Measurements from ENCODE around the gene MGMT. TPM values are rescaled to one million over a fixed set of nuclear protein-coding genes. Genes with fewer than 3 reads are reported as not detected.

The MGMT gene
- total and polyA plus RNA-seq, 9 of the 15 experiments (the other 6 are each of a cell fraction or from before 2014, with no cell fraction given) = 0.03 to 0.29 (median 0.11) TPM; not detected in 4

- TF ChIP-seq TAF15 (IDR thresholded peaks at IDR 0.05; ENCODE audit: low read depth, low read length) (no peak), BACH1 (tag; IDR thresholded peaks at IDR 0.05) (no peak), GTF2A2 (tag; IDR thresholded peaks at IDR 0.05) (no peak), ZFX (CRISPR knock-in tag; IDR thresholded peaks at IDR 0.05) (no peak), ZFP30 (CRISPR knock-in tag; IDR thresholded peaks at IDR 0.05; ENCODE audit: borderline replicate concordance) (no peak), HNRNPK (IDR thresholded peaks at IDR 0.05; ENCODE audit: low read depth, low read length, poor library complexity, severe bottlenecking) (no peak), ETV5 (CRISPR knock-in tag; IDR thresholded peaks at IDR 0.05; ENCODE audit: low read depth) (no peak), BRCA1 (IDR thresholded peaks at IDR 0.05) (no peak), BRCA1 (CRISPR knock-in tag; IDR thresholded peaks at IDR 0.05) (no peak)
Observed at GRCh38 chr10:129770286-129770685, 303.2 kb downstream of the MGMT start (continued).

GRCh38 chr10:129771024-129771423 is 304.0 kb downstream of the MGMT start:
- Histone ChIP-seq H3K36me3 (ENCODE audit: control insufficient read depth, insufficient read depth, low read length) (no peaks in the 10 kb centered on the region), H3K4me2 (ENCODE audit: insufficient read depth, low read length) (no peak overlapping the region), H2AFZ (ENCODE audit: low read depth, low read length) (no peak overlapping the region), H3K9ac (ENCODE audit: insufficient read depth in 1 of 2, low read depth in 2 of 2, low read length in 2 of 2) (no peak overlapping the region), H3K9me3 (replicated peaks; ENCODE audit: control insufficient read depth, insufficient read depth, low read depth, low read length) (no peaks in the 10 kb centered on the region), H3K4me1 (replicated peaks in 1 of 2; ENCODE audit: control insufficient read depth in 2 of 2, insufficient read depth in 2 of 2, low read length in 2 of 2) (no peaks in the 10 kb centered on the region; a peak in 1 of 5 replicates), H3K9me1 (ENCODE audit: control insufficient read depth, insufficient read depth, low read length) (no peaks in the 10 kb centered on the region), H3K4me3 (no peak overlapping the region), H3K79me2 (ENCODE audit: control insufficient read depth, insufficient read depth, low read length) (no peaks in the 10 kb centered on the region), H4K20me1 (replicated peaks; ENCODE audit: control insufficient read depth, insufficient read depth, low read length) (no peaks in the 10 kb centered on the region), H3K27ac (ENCODE audit: extremely low read depth, low read depth, low read length) (no peak overlapping the region), H3K27me3 (ENCODE audit: control insufficient read depth in 2 of 2, insufficient read depth in 2 of 2, low read length in 2 of 2) (peaks cover 0 to 35% of the 10 kb centered on the region in 2 experiments; a peak in 3 of 5 replicates)
- intact Hi-C loops (cut with micrococcal nuclease) = no loop called here
- DNase-seq (ENCODE audit: extremely low read depth in 1 of 4, low spot score in 3 of 4) (no peak), FAIRE-seq (no peak), ATAC-seq (no peak)
- in situ Hi-C loops (cut with MboI) = no loop called here
- TF ChIP-seq FOXK2 (conservative IDR thresholded peaks at IDR 0.05 in 1 of 2, IDR thresholded peaks at IDR 0.05 in 1 of 2; ENCODE audit: low read depth in 2 of 2) (no peak), RCOR1 (IDR thresholded peaks at IDR 0.05; ENCODE audit: borderline replicate concordance in 1 of 2, low read depth in 2 of 2, low read length in 2 of 2) (no peak), EWSR1 (IDR thresholded peaks at IDR 0.05; ENCODE audit: borderline replicate concordance, low read depth, partially characterized antibody) (no peak)
- POLR2A ChIA-PET = no interaction called here
- BruUV-seq (replicated peaks) = no TSS peak
- CTCF ChIA-PET (ENCODE audit: low intra/inter-chr PET ratio) = no interaction called here
- 0% methylated on average over 8 of the region's 13 CpGs for WGBS (ENCODE audit: insufficient coverage, low coverage, missing lambda C conversion rate)

Data from K562 (cell line).